GM19452 (cell line): ENCODE measurements around the gene POU4F1.

ENCODE experiments used
- ATAC-seq: cut with Tn5 transposase; IDR thresholded peaks from one replicate; pipeline ENCODE4 v1.9.1; 2021; ENCODE audit not compliant: unreplicated experiment

POU4F1 gene

DNA sequence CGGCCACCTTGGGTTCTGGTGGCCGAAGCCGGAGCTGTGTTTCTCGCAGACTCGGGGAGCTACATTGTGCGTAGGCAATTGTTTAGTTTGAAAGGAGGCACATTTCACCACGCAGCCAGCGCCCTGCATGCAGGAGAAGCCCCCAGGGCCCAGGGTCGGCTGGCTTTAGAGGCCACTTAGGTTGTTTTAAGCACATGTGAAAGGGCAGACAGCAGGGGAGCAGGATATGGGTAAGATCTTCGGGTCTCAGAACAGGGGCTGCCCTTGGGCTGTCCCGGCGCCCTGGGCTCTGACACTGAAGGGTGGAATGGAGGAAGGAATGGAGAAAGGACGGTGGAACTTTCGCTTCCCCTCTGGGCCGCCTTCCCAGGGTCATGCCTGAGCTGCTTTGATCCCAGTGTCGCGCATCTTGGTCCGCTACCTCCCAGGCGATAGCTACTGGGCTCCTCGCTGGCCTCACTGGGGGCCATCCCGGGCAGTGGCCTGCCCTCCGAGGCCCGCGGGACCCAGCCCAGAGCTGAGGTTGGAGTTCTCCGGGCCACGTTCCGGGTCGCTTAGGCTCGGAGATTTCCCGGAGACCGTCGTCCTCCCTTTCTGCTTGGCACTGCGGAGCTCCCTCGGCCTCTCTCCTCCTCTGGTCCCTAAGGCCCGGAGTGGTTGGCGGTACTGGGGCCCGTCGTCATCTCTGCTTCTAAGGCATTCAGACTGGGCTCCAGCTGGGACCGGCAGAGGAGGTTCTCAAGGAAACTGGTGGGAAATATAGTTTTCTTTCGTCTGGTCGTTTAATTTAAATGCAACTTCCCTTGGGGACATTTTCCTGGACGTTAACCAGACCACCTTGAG is 4.3 kb upstream of the POU4F1 start:
- ATAC-seq, result no peak

DNA sequence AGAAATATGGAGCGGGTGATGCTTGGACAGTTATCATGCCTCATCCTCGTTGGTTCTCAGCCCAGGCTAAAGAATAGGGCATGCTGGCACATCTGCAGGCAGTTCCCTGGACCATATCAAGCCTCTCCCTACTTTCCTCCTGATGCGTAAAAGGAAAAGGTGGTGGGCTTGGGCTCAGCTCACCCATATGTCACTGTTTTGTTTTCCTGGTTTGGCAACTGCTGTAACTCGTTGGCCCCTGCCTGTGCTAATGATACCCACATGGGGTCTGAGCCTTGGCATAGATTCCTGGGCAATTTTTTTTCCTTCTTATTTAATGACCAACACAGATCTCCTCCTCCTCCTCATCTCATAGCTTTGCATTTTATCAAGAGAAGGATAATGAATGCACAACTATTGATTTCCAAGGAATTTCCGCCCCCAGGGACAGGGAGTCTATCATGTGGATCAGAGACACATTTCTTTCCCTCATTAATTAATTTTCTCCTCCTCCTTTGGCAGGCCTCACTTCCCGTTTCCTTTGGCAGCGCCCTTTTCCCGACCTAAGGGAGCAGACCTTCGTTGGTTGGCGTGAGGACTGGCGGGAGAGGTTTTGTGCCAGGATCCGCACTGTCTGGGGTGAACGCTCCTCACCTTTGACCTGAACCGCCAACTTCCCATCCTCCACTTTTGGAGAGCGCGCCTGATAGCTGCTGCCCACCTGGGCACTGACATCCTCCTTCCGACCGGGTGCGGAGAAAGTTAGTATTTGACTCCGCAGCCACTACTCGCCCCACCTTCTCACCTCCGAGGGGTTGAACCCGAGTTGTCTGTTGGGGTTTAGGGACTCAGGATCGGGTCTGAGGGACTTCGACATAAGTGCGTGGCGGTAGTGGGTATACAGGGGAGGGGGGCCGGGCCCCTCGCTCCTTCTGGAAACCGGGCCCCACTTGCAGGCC is 3.4 kb upstream of the POU4F1 start:
- no peak for ATAC-seq

DNA sequence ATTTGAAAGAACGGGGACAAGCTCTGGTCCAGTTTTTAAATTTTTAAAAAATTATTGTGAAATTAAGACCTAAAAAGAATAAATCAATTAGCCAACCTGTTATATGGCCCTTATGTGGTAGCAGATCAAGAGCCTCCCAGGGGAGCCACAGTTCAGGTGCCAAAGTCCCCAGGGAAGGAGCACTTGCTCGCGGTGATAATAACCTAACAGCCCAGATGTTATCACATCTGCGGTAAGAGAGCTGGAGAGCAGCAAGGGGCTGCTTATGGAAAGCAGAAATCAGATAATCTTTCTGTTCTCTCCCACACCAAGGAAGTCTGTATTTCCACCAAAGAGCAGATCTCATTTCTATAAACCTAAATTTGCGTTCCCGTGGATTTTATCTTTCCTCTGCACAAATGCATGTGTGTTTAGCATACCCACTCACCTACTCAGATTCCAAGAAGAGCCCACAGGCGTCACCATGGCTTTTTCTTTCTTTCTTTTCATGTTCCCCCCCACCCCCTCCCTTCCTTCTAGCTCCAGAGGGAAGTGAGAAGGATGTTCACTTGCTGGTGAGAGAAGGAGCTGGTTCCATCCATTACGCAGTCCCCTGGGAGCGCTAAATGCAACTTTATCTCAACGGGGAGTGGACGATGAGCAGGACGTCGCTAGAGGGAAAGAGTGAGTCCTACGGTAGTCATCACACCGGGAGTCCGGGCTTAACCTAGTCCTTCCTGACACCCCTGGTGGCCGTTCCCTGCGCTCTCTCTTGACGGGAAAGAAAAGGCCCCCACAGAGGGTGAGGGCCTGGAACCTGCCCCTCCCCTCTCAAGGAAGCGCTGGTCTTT is 1.6 kb upstream of the POU4F1 start:
- ATAC-seq, result no peak

DNA sequence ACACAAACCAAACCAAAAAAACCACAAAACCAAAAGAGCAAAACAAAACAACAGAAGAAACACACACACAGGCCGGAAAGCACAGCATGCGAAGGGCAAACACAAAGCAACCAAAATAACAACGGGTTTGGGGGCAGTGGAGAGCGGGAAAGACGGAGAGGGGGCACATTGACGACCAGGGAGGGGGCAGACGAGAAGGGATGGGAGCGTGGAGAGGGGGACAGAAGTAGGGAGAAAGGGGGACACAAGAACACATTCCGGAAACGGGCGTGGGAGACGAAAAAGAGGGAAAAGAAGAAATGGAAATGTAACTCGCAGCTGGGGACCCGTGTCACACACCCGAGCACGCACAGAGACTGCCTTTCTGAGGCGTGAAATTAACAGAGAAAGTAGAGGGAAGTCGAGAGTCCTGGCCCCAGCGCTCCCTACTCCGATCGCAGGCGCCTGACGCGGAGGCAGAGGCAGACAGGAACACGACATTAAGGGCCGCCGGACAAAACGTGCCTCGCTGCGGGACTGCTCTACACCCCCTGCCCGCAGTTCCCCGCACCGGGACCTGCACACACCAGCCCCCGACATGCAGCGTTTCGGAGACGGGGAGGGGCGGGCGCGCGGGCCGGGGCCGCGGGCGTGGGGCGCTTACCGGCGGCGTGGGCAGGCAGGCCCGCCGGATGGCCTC is 652 bp downstream of the POU4F1 start:
- ATAC-seq, result peak; percentile 16

DNA sequence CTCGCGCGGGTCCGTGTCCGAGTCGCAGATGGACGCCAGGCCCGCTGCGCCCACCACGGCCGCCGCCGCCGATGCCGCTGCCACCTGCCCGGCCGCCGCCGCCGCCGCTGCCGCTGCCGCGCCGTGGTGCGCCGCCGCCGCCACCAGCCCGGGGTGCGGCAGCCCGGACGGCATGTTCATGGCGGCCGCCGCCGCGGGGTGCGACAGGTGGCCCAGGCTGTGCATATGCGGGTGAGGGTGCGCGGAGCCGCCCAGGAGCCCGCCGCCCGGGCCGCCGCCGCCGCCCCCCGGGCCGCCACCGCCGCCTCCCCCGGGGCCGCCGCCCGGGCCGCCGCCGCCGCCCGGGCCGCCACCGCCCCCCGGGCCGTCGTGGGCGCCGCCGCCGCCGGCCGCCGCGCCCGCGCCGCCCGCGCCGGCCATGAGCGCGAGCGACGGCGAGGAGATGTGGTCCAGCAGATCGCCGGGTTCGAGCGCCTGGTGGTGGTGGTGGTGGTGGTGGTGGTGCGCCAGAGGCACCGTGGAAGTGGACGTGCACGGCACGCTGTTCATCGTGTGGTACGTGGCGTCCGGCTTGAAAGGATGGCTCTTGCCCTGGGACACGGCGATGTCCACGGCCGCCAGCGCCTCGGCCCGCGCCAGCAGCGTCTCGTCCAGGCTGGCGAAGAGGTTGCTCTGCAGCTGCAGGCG is 1.3 kb downstream of the POU4F1 start:
- ATAC-seq, result no peak

DNA sequence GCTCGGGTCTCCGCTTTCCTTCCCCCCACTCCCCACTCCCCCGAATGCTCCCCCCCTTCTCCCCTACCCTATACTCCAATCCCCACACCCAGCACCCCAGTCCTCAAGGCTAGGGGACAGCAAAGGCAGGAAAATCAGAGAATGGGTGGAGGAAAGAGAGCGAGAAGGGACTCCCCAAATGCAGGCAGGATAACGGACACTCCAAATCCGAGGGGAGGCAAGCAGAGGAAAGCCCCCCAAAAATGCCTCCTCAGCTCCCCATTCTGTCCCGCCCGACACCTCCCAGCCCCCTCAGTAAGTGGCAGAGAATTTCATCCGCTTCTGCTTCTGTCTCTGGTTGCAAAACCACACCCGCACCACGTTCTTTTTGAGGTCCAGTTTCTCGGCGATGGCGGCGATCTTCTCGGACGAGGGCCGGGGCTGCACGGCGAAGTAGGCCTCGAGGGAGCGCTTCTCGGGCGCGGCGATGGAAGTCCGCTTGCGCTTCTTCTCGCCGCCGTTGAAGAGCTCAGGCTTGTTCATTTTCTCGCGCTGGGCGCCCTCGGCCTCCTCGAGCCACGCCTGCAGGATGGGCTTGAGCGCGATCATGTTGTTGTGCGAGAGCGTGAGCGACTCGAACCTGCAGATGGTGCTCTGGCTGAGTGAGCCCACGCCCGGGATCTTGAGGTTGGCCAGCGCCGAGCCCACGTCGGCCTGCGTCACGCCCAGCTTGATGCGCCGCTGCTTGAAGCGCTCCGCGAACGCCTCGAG is 2.1 kb downstream of the POU4F1 start:
- ATAC-seq, result no peak

DNA sequence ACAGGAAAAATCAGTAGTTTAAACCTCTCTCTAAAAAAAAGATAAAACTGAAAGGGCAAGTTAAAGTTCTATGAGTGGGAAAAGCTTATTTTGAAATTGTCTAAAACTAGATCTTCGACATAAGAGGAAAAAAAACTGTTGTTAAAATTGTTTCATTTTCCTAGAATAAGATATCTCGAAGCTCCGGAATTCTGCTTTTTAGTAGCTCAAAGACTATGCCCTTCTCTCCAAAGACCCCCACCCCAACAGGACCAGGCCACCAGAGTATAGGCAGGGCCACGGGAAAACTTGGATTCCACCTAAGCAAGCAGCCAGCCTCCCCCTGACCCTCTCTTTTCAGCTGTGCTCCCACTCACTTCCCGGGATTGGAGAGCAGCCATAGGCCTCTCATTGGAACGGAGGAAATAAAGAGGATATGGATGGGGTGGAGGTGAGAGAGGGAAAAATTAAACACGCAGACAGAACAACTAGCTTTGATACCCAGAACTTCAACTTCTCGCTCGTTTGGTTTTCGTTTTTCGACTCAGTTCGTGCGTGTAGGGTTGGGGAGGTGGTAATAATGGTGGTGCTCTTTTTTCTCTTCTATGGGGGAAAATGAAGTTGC is 3.0 kb downstream of the POU4F1 start:
- no peak for ATAC-seq

DNA sequence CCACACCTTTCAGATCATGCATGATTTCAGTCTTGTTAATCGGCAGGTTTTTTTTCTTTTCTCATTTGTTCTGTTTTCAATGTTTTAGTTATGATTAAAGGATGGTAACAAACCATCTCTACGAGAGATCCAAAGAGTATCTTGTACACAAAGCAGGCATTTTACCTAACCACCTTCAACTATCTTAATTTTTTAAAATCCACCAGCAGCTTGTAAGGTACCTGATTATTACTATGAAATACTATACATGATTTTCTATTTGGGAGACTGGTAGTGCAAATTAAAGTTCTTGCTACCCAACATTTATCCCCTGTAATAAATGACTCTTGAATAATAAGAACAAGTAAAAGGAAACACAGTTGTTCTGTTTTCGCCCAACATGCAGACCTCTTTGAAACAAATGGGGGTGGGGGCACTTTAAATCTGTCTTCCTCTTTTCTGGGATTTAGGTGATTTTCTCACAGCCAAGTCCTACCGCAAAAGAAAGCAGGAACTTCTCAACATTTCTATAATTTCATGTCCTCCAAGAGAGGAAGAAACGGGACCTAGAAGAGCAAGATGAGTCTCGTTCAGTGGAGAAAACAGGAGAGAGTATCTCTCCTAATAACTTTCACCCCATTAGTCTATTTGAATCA is 3.6 kb downstream of the POU4F1 start:
- ATAC-seq, result no peak

DNA sequence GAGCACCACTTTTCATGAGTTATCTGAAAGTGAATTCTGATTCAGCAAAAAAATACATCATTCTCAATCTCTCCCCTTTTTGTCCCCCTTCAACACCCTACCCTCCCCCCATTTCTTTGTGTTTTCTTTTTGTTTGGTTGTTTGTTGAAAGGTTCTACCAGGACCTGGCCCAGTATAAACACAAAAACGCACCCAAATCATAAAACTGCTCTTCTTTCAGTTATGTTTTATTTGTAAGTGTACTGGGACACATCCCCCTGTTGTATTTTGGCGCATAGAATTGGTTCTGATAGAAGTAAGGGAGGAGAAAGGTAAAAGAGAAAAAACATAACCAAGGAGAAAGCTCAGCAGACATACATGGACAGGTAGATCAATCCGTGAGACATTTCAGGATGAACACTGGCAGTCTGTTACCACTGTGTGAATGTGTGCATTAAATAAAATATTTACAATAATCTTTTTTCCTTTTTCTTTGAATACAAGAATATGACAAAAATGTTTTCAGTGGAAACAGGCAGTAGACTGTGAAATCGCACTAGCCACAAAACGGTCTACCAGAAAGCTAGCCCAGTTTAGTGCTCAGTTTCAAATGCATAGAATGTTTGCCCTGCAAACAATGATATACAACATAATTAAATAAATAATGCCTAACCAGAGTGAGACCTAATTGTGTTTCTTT is 4.2 kb downstream of the POU4F1 start:
- no peak for ATAC-seq

DNA sequence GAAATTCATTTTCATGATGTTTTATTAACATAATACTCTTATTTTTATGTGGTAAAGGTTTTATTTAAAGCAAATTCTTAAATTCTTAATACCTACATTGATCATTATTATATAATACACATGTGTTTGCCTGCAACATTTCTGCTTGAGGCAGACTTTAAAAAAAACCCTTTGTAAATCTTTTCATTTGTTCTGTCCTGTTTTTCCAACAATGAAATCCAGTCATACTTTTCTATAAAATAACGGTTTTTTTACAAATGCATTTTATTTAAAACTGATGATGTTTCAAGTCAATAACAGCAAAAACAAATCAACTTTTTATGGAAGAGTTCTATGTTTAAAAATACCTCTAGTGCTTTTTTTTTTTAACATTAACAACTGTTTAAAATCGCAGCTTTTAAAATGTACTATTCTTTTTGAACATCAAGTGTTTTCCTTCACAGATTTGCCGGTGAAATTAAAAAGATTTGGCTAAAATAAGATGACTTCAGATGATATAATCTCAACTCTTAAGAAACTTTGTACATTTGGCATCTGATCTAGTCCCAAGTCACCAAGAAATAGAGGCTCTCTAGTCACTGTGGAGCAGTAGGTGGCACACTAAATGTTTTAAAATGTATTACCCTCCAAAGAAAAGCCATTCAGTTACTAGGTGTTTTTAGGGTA is 5.1 kb downstream of the POU4F1 start:
- ATAC-seq, result no peak

DNA sequence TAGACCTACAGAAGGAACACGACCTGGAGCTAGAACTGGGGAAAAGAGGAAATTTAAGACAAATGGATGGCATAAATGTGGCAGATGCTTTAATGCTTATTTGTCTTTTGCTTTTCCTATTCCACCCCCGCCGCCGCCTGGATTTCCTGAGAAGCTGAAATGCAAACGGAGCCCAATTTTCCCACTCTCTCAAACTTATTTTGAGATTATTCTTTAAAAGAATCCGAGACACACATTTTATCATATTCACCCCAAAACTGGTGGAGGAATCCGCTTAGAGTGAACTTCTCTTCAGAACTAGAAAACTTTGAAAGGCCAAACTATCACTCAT is 5.8 kb downstream of the POU4F1 start:
- no peak for ATAC-seq

DNA sequence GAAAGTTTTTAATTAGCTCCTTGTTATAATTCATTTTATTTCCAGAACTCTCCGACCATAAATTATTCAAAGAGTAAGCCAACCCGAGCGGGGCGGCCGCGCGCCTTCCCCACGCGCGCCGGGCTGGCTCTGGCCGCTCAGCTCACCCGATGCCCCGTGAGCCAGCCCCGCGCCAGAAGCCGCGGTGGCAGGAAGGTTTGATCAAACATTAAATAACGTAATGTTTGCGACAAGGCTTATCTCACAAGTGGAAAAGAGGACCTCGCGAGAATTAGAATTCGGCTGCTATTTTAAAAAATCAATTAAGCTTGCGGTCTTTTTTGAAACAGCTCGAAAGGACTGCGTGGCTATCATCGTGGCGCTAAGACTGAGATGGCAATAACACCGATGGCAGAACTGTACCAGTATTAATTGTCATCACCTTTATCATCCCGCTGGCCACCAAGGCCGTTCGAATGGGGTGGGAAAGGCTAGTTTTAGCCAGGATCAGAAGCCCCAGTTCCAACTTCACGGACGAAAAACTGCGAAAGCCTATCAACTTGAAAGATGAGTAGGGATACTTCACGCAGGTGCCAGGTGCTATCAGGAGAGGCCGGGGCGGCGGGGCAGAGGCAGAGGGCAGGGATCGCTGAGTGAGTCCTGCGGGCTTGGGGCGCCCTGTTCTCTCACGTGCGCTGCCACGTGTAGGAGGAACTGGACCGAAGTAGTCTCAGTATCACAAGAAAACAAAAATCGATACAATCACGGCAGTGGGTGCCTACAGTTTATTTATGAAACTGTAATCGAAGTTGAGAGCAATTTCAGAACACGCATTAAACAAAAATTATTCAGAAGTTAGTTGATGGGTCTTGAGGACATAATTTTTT is 6.4 kb downstream of the POU4F1 start:
- no peak for ATAC-seq

DNA sequence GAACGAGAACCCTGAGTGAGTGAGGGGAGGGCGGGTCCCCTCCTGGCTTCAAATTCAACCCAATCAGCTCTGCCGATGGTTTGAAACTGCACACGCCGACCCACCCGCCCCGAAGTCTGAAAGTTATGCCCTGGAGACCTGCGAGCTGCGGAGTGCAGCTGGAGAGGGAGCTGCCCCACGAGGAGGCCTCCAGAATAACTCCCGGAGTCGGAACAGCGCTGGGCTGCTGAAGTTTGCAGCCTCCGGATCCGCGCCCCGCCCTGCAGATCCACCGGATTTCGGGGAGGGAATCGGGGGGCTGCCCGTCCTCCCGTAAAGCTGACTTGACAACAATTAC is 7.0 kb downstream of the POU4F1 start:
- no peak for ATAC-seq

DNA sequence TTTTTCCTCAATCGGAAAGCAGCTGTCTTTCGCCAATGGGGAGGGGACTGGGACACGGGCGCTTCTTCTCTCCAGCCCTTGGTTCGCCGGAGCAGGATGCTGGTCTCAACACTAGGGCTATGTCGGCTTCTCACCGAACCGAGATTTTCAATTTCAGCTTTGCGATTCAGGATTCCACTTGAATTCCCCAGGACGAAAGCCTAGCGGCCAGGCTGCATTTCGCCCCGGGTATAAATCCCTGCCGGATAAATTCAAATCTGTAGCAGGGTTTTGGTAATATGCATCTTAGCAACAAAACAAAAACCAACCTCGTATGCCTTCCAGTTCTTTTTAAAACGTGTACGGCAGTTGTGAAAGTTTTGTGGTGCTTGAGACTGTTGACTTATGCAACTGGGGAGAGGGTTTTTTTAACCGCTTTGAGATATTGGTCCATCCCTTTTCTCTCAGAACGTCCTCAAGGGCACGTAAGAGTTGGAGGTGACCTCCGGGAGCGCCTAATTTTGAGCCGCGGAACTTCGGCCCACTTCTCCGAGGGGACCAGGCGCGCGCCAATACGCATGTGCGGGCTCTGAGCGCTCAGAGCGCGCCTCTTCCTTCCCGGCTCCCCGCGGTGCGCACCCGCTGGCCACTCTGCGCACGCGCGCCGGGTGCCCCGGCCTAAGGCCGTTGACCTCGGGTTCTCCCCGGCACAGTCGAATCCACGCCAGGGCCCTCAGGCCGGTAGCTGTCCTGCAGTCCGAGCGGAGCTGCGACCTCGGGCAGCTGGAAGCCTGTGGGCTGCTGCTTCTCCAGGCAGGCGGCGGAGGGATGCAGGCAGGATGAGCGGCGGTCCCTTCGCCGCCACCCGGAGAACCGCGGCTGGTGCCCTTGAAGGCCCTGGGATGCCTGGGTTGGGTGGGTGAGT is 7.6 kb downstream of the POU4F1 start:
- ATAC-seq, result no peak

DNA sequence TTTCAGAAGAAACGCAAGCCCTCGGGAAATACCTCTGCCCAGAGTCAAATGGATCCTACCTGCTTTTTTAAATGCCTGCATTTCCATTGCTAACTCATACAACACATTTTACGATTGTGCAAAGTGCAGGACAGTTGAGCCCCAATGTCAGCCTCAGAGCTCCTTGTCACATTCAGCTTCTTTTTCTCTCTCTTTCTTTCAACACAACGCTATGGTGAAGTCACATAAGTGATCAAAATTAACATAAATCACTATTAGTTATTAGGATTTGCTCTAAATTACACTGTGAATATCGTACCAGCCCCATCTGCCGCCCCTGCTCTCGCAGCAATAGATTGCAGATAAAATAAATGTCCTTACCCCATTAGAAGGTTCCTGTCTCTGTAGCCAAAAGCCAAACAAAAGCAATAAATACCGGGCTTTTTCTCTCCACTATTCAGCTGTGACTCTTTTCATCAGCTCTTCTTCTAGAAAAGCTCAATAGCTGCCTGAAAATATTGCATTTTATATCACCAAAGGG is 8.8 kb downstream of the POU4F1 start:
- ATAC-seq, result no peak
